ENCODE results near the gene ABCG1.

ABCG1 gene

DNA sequence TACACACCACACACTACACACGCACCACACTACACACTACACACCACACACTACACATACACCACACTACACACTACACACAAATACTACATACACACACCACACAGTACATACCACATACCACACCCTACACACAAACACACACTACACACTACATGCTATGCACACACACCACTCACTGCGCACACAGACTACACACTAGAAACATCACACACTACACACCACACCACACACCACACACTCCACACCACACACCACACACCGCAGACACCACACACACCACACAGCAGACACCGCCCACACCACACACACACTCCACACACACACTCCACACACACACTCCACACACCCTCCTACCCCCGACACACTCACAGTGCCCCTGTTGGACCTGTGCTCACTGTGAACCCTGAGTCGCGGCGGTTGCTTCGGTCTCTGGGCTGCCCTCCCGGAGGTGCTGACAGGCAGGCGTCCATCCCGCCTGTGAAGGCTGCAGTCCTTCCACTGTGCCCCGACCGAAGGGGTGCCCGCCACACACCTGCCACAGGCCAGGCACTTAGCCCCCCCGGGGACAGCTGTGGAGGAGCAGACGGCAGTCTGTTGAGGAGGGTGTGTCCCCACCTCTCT, 74.8 kb downstream of the ABCG1 start:
- no peak for DNase-seq

DNA sequence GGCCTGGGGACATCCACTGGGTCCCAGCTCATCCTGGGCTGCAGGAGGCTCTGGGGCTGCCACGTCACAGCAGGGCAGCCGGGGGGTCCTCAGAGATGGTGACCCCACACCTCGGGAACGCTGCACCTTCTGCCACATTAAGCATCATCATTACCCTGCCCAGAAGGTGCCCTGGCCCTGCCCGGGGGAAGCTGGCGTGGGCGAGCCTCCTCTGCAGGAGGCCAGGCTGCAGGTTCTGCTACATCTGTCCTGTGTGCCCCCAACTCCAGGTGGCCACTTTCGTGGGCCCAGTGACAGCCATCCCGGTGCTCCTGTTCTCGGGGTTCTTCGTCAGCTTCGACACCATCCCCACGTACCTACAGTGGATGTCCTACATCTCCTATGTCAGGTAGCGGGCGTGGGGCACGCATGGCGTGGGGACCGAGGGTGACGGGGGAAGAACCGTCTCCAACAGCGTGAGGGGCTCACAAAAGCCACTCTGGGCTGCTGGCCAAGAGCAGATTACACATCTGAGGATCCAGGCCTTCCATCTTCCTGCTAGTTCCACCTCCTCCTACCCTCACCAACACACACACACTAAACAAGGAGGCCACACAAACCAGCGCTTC, 75.4 kb downstream of the ABCG1 start:
- no peak for DNase-seq

DNA sequence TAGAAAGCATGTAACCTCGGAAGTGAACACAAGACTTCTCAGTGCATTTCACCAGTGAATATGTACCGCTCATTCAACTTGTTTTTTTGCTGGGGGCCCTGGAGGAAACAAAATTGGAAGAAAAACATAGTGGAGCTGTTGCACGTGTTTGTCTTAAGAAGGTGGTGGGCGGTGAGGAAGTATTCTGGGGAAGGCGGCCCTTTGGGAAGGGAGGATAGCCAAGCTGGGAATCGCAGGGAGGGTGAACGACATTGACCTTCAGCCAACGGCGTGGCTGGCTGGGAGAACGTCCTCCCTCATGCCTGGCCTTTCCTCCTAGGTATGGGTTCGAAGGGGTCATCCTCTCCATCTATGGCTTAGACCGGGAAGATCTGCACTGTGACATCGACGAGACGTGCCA, 76.9 kb downstream of the ABCG1 start:
- DNase-seq: no peak

DNA sequence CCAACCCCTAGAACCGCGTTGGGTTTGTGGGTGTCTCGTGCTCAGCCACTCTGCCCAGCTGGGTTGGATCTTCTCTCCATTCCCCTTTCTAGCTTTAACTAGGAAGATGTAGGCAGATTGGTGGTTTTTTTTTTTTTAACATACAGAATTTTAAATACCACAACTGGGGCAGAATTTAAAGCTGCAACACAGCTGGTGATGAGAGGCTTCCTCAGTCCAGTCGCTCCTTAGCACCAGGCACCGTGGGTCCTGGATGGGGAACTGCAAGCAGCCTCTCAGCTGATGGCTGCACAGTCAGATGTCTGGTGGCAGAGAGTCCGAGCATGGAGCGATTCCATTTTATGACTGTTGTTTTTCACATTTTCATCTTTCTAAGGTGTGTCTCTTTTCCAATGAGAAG, 77.6 kb downstream of the ABCG1 start:
- DNase-seq: no peak

DNA sequence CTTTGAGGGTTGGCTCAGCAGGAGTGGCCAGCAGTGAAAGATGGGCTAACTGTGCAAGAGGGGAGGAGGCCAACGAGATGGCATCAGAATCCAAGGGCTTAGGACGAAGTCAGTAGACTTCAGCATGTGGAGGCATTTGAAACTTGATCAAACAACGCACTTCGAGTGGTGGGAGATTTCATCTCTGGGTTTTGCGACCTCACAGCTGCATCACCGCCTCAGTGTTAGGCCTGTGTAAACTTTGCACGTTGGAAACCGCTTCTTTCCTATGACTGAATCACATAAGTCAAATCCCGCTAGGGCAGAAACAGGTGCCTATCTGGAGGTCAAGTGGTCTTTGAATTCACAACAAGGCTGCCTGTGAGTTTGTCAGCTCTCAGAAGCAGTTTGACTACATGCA, 78.4 kb downstream of the ABCG1 start:
- DNase-seq: no peak

DNA sequence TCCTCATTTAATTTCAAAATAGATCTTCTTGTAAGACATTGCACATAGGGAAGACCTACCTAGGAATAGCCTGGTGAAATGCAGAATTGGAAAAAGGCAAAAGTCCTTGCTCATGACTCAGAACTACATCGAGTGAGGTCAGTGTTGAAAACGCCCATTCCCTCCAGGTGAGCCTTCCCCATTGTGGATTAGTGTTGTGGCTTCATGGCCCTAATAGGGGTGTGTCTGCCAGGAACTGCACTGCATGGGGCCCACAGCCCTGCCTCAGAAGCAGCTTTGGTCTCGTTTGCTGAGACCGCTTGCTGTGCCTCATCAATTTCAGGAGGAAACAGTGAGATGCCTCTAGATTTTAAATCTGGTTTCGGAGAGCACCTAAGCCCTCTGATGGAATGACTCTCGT, 79.3 kb downstream of the ABCG1 start:
- DNase-seq: no peak

DNA sequence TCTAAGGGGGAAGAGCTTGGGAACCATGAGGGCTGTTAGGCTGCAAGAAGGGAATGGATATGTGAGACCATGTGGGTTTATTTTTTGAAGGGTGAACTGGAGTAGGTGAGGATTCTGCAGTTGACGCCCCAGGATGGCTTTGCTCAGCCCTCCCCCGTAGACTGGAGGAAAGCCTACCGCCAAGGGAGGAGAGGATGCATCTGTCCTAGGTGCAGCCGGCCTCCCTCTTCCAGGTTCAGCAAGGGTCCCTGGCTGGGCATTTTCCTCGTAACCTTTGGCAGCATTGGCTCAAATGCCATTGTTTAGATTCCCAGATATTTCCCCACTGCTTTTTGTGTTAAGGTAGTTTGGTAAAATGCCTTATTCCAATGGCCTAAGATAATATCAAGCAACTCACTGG, 79.7 kb downstream of the ABCG1 start:
- DNase-seq: no peak

DNA sequence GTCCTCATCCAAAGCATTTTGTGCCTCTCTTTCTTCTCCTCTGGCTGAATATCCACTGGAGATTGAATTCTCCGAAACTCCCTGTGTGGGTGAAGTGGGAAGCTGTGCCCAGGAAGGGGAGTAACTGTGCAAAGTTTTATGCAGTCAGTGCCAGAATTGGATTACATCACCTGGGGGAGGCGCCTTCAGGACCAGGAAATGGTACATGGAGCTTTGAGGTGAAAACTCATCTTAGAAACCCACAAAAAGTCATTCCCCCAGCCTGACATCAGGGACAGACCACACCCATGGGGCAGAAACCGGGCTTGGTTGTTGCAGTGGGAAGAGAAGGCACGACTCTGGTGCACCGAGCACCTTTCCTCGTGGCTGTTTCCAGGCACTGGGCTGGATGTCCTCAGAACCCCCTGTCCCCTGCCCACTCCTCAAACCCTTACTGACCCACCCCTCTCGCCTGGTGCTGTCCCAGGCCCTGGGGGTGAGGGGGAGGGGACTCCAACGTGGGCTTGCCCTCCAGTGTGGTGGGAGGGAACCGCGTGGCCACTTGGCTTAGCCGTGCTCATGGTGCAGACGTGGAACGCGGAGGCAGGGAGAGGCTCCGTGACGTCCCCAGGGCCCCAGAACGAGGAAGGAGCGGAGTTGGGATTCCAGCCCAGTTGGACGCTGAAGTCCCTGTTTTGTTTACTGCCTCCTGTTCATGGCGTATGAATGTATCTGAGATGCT, 80.5 kb downstream of the ABCG1 start:
- DNase-seq: no peak

DNA sequence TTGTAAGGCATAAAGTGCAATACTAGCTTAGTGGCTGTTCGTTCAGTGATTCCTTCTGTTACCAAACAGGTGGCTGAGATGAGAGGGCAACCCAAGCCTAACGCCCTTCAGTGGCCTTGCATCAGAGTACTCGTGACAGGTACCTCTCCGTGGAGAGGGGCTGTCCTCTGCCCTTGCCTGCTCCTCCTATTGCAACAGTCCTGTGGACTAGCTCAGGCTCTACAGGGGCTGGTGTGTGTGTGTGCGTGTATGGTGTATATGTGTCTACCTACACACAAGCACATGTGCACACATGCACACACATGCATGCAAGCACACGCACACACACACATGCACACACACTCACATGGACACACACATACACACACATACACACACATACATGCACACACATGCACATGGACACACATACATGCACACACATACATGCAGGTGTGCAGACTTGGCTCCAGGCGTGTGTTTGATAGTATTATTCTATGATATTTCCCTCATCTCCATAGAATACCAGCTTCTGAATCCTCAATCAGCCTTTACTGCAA, 81.2 kb downstream of the ABCG1 start:
- DNase-seq: no peak

DNA sequence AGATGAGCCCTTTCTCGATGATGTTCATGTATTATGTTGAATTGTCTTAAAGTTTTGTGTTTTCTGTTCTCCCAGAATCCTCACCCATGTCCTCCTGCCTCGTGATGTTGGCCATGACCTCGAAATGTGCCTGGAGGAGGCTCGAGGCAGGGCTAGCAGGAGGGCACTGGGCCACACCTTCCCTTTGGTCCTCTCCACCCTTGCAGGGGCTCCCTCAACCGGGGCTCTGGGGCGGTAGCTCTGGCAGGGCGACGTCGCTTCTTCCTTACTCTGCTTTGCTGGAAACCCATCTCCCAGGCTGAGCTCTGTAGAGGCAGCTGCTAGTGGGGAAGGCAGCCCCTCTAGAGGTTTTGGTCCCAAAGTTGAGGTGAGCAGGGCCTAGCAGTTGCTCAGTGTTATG, 82.0 kb downstream of the ABCG1 start:
- no peak for DNase-seq

DNA sequence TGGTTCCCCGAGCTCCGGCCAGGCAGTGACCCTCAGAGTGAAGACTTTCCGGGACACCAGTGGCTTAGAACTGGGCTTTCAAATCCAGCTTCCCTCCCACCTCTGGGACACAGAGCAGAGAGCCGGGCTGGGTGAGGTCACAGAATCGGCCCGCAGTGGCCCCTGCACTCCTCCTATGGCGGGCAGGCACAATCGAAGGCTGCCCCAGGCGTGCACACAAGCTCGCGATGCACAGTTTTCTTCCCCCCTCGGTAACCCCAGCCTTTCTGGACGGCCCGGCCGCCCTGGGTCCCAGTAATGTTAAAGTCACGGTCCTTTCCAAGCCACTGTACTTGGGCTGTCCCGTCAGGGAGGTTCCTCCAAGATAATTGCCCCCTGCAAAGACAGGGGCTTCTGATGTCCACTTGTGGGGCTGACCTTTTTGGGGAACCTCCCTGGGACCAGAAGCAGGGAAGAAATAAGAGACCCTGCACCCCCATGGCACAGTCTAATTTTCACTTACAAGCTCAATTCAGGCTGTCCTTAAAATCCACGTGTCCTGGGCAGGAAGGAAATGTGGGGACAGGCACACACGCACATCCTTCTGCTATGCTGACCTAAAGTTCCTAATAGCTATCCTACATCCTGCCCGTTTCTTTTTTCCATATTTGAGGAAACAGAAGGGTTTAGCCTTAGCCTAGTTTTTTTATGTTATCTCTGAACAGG, 82.6 kb downstream of the ABCG1 start:
- DNase-seq: no peak

DNA sequence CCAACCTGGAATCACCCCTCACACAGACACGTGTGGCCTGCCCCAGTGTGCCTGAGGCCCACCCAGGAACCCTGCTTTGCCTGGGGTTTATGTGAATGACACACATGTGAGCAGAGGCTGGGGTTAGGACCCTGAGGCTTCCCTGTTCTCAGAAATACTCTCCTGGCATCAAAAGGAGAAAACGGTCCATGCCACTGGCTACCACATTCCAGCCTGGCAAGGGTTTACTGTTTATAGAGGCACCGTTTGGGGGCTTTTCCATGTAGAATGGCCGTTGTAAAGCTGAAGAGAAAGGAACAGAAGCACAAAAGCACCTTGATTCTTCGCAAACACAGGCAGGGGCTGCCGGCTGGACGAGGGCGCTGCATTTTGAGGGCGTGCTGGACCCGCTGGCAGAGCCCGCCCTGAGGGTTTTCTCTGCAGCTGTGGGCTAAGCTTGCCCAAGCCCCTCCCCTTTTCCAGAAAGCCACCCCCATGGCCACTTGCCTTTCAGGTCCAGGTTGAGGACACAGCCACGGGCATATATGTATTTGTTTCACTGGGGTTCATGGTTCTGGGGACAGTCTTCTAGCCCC, 83.2 kb downstream of the ABCG1 start:
- DNase-seq: no peak

DNA sequence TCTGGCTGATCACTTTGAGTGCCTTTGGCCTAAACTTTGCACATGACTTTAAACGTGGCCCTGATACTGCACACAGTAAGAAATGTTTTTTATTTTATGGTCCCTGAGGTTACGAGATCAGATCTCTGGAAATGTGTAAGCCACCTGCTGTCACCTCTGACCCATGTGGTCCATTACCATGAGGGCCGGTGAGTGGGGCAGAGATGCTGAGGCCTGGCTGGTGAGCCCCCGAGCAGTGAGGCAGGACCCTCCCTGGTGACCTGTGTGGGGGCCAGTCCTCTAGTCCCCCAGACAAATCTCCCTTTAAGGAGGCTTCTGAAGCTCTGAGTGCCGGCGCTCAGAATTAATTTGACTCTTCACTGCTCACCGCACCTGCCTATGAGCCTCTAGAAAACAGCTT, 83.9 kb downstream of the ABCG1 start:
- DNase-seq: no peak

DNA sequence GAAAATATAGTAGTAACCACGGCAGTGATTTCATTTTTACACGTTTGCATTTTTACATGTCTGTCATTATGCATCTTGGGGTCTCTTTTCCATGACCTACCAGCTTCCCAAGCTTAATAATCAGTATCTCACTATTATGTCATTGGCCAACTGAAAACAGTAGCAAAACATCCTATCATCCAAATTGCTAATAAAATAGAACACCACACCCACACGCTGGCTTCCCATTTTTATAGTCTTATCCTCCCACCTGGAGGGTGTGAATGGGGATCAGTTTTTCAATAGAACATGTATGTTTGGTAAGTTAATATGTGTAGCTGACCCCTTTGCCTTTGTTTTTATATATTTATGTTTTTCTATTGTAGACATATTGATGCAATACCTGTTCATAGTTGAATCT, 84.5 kb downstream of the ABCG1 start:
- no peak for DNase-seq

DNA sequence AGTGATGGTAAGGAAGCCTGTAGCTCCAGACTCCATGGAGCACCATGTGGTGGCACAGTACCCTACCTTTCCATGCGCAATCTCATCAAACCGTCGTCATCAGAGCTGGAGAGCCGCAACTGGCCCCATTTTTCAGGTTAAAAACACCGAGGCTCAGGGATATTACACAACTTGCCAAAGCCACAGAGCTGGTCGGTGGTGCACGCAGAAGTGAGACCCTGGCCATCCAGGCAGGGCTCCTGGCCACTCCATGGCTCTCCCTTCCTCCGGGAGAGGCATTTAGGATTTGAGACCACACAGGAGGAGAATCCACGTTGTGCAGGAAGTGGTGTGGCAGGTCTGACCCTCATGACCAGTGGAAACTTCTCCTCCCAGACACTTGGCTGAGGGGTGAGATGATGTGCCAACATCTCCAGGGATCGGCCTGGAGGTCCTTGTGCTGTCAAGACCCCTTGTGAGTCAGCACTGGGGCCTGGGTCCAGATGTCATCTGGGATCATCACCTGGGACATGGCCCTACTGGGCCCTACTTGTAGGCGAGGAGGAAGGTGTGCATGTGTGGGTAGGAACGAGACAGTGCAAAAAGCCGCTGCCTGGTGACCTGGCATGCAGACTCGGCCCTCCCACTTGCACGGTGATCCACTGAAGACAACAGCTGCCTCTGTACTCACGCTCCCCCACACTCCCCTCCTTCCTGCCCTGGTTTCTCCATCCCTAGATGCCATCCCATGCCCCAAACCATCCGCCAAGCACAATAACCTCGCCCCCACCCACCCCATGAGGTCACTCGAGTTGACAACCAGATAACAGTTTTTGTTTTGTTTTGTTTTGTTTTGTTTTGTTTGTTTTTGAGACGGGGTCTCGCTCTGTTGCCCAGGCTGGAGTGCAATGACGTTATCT, 85.9 kb downstream of the ABCG1 start:
- DNase-seq: no peak

DNA sequence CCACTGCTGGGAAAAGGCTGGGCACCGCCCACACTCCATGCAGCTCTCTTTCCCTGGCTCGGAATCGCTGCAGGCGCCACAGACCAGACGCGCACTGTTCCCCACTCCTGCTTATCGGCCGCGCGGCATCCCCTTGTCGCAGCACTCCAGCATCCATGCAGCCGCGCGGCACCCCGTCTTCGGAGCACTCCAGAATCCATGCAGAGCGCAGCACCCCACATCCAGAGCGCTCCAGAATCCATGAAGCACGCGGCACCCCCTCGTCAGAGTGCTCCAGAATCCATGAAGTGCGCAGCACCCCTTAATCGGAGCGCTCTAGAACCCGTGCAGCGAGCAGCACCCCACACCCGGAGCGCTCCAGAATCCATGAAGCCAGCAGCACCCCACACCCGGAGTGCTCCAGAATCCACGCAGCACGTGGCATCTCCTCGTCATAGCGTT, 86.8 kb downstream of the ABCG1 start:
- DNase-seq: no peak

DNA sequence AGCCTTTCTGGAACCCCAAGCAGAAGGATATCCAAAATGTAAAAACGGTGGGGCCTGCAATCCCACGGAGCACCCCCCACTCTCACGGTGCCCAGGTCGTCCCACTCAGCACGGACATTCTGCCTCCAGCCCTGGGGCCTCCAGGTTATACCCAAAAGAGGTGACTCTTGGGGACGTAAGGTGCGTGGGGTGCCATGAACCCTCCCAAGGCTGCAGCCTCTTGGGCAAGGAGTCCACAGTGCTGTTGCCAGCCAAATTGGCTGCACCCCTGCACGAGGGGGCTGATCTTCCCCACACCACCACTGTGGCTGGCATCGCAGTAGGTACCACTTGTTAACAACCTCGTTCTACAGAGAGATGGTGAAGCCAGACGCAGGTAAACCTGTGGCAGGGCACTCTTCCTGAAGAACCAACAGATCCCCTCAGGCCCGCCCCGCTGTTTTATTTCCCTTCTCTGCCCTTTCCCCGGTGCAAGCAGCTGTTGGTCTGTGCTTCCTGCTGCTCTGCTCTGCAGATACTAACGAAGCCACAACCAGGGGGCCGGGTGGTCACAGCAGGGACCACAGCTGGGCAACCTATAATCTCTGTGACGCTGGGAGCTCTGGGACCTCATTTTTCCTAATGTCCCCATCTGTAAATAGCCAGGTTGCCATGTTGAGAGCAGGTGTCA, 87.6 kb downstream of the ABCG1 start:
- no peak for DNase-seq

DNA sequence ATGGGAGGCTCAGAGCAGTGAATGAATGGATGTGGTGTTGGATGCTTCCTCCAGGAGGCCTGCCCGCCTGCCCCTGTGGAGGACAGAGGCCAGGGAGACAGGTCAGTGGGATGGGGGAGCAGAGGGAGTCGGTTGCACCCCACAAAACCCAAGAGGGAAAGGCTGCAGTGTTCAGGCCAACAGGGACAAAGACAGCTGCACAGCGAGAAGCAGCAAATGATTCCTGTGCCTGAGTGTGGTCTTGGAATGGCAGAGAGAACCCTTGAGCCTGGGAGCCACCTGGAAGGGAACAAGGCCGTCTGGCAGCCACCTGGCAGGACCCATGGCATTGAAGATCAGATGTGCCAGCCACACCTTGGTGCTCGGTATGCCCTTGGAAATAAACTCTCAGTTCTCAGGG, 88.2 kb downstream of the ABCG1 start:
- no peak for DNase-seq

DNA sequence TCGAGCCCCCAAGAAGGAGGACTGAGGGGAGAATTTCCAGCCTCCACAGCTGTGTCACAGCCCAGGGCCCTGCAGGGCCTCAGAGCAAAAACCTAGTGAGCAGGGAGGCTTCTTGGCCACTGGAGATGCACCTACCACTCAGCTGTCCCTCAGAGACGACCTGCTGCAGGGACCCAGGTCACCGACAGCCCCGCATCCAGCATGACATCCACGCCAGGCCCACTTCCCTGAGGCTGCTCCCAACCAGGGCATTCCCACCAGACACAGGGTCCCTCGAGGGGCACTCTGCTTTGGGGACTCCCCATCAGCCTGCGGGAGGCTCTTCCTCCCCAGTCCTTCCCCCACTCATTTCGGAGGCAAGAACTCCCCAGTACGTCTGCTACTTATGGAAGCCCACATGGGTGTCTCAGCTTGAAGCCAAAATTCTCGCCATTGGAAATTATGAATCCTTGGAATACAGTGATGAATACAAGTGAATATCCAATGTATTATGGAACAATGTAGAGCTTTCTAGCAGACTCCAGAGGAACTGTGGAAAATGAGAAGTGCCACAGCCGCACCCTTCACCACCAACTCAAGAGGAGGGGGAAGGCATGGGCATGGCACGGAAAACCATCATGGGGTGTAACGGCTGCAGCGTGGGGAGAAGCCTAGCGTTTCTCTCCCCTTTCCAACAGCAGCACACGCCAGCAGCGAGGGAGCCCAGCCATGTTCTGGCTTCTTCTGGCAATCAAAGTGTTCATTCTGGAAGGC, 89.4 kb downstream of the ABCG1 start:
- DNase-seq: no peak

DNA sequence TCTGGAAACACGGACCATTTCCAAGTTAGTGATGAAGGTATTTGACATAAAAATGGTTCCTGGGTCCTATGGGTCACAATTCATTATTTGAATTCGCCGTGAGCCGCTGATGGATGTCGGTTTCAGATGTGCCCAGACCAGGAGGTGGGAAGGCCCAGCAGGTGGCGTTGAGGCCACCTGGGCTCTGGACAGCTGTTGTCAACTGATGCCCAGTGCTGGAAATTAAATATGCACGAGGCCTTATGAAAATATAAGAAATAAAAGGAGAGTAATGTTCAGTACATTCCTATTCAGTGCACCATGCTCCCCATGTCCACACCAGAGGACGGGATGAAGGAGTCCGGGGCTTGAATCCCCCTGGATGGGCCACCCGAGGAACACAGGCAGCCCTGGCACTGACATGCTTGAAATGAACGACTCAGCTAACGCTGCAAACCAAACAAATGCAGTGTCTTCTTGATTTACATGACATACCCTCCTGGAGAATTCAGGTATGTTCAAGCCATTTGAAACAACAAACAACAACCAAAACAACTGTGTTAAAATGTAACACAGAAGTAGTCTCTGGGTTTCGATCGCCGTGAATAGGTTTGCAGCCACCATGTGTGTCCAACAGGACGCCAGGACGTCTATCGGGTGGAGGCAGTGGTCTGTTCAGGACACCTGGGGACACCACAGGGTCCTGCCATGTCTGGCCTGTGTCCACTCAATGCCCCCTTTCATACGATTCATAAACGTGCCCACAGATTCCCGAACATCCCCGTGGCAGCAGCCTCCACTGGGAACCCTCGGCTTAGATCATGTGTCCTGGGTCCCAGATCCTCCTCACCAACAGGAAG, 90.2 kb downstream of the ABCG1 start:
- no peak for DNase-seq

Data from NCI-H1105 treated with DMSO at 0.1 percent for 48 hours (cell line).